Activated CD8-positive, alpha-beta T cell treated with anti-CD3 and anti-CD28 coated beads for 36 hours (primary cell): Measurements from ENCODE around the gene AK2. TPM values are rescaled to one million over a fixed set of nuclear protein-coding genes. Genes with fewer than 3 reads are reported as not detected.

ENCODE experiments used
- ATAC-seq: fragments of 200-7000 bp; cut with Tn5 transposase; one replicate; pipeline ENCODE4 v1.10.0; 2021; ENCODE audit warnings: mild to moderate bottlenecking, moderate library complexity
- CTCF ChIA-PET: fragments of 350-600 bp; sonication (Branson Sonifier 250); formaldehyde crosslinking; loops from one replicate; lab custom pipeline; 2021; ENCODE audit warnings: antibody characterized with exemption; lab: Charles Lee
- POLR2A ChIA-PET: fragments of 350-600 bp; sonication (Branson Sonifier 250); formaldehyde crosslinking; loops from one replicate; lab custom pipeline; 2021; ENCODE audit warnings: antibody characterized with exemption; lab: Charles Lee
- DNase-seq: peaks from one replicate; pipeline ENCODE4 v3.0.0-alpha.2; 2020
- H3K27ac Mint-ChIP-seq: one replicate; pipeline ENCODE4 v1.8.0; 2021; ENCODE audit warnings: mild to moderate bottlenecking, mixed read lengths
- H3K27me3 Mint-ChIP-seq: one replicate; pipeline ENCODE4 v1.8.0; 2021; ENCODE audit warnings: mixed read lengths
- H3K36me3 Mint-ChIP-seq: one replicate; pipeline ENCODE4 v1.8.0; 2021; ENCODE audit warnings: low read depth, mixed read lengths
- H3K4me1 Mint-ChIP-seq: one replicate; pipeline ENCODE4 v1.8.0; 2021; ENCODE audit warnings: low read depth, mixed read lengths
- H3K4me3 Mint-ChIP-seq: one replicate; pipeline ENCODE4 v1.8.0; 2021; ENCODE audit warnings: mild to moderate bottlenecking, moderate library complexity, mixed read lengths
- H3K9me3 Mint-ChIP-seq: one replicate; pipeline ENCODE4 v1.8.0; 2021; ENCODE audit warnings: mixed read lengths
- intact Hi-C: fragments of 100-400 bp; cut with micrococcal nuclease; formaldehyde crosslinking; loops from one replicate; pipeline ENCODE4 v1.10.0; 2022
- total RNA-seq, 2 experiments: library from RNA; stranded (reverse); gene quantifications; one replicate each; pipeline ENCODE4 v1.2.3, GENCODE V29; 2021
- TF ChIP-seq, protein P1 (sequence below): fragments of 200-600 bp; IDR thresholded peaks from one replicate; pipeline ENCODE4 v1.8.0; 2022; ENCODE audit warnings: antibody characterized with exemption, mild to moderate bottlenecking

AK2 gene
- total RNA-seq, 2 experiments from 2014 or later: 404 TPM

DNA sequence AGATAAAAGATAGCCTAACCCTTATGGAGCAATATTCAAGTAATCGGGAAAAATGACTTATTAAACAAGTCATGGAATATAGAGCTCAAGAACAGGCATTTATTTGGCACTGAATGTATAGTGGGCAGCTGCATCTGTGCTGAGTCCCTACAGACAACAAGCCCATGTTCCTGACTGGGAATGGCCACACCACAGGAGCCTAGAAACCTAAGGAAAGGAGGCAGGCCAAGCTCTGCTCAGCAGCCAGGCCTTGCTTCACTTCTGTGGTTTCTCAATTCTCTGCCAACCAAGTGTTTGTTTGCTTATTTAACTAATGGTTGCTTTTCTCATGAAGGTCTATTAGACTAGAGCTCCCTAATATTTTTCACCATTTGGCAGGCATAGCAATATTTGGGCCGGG lies 21.5 kb downstream of the AK2 start:
- TF ChIP-seq, protein P1, sequence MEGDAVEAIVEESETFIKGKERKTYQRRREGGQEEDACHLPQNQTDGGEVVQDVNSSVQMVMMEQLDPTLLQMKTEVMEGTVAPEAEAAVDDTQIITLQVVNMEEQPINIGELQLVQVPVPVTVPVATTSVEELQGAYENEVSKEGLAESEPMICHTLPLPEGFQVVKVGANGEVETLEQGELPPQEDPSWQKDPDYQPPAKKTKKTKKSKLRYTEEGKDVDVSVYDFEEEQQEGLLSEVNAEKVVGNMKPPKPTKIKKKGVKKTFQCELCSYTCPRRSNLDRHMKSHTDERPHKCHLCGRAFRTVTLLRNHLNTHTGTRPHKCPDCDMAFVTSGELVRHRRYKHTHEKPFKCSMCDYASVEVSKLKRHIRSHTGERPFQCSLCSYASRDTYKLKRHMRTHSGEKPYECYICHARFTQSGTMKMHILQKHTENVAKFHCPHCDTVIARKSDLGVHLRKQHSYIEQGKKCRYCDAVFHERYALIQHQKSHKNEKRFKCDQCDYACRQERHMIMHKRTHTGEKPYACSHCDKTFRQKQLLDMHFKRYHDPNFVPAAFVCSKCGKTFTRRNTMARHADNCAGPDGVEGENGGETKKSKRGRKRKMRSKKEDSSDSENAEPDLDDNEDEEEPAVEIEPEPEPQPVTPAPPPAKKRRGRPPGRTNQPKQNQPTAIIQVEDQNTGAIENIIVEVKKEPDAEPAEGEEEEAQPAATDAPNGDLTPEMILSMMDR: no peak
- H3K9me3 Mint-ChIP-seq: no peaks in the 10 kb centered on the region
- H3K36me3 Mint-ChIP-seq: peaks cover 75% of the 10 kb centered on the region
- ATAC-seq (no peak), DNase-seq (no peak)
- H3K27me3 Mint-ChIP-seq: no peaks in the 10 kb centered on the region
- ChIA-PET CTCF (interaction anchor here (0.9 to 1.5 kb wide), 2 partner anchors 39 to 50 kb away, joined by 3 to 4 read pairs; no protein-coding TSS in a partner anchor), POLR2A (interaction anchor here (0.6 to 2.0 kb wide), 4 partner anchors 10 to 1370 kb away, joined by 3 to 9 read pairs (median 4); partner anchors contain the start of gene PEF1)
- H3K4me1 Mint-ChIP-seq: peaks cover 22% of the 10 kb centered on the region
- intact Hi-C loops: no loop called here
- H3K27ac Mint-ChIP-seq: no peak overlapping the region
- no peak overlapping the region for H3K4me3 Mint-ChIP-seq

GRCh38 chr1:33014464-33015163 lies 22.1 kb downstream of the AK2 start:
- H3K27ac Mint-ChIP-seq: no peak overlapping the region
- POLR2A ChIA-PET: interaction anchor here (0.6 to 2.0 kb wide), 6 partner anchors 9 to 1370 kb away, joined by 3 to 9 read pairs (median 4); partner anchors contain the start of gene PEF1

GRCh38 chr1:33013791-33014190 lies 22.9 kb downstream of the AK2 start:
- ChIA-PET POLR2A (interaction anchor here (0.8 to 2.0 kb wide), 4 partner anchors 8 to 69 kb away, joined by 3 to 9 read pairs (median 4); no protein-coding TSS in a partner anchor), CTCF (no interaction called here)
- DNase-seq (no peak), ATAC-seq (no peak)
- TF ChIP-seq, protein P1: no peak
- Mint-ChIP-seq H3K4me3 (no peak overlapping the region), H3K27ac (no peak overlapping the region), H3K36me3 (peaks cover 70% of the 10 kb centered on the region), H3K27me3 (no peaks in the 10 kb centered on the region), H3K4me1 (peaks cover 12% of the 10 kb centered on the region), H3K9me3 (no peaks in the 10 kb centered on the region)
- intact Hi-C loops: no loop called here

More at GRCh38 chr1:33014464-33015163, 22.1 kb downstream of the AK2 start:
- CTCF ChIA-PET: interaction anchor here (0.9 to 1.5 kb wide), 2 partner anchors 40 to 49 kb away, joined by 3 to 4 read pairs; no protein-coding TSS in a partner anchor
- Mint-ChIP-seq H3K27me3 (no peaks in the 10 kb centered on the region), H3K9me3 (no peaks in the 10 kb centered on the region), H3K4me1 (peaks cover 20% of the 10 kb centered on the region), H3K4me3 (no peak overlapping the region), H3K36me3 (peaks cover 74% of the 10 kb centered on the region)
- DNase-seq: no peak
- no peak for ATAC-seq
- TF ChIP-seq, protein P1: no peak
- intact Hi-C loops: no loop called here

DNA sequence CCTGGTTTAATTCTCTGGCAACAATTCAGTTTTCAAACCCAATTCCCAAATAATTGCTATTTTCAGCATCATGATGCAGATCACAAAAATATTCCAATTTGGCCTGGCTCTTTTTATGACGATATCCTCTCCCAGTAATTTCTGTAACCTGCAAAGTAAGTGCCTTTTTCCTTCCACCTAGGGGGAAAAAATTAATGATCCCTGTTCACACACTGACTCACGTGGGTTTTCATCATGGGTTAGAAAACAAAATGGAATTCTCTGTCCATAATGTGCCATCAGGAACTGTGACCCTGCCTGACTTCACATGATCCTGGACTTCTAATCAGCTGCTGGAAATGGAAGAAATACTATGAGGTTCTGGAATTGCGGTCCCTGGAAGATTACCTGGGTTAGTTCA lies 24.5 kb downstream of the AK2 start:
- Mint-ChIP-seq H3K9me3 (no peaks in the 10 kb centered on the region), H3K27ac (no peak overlapping the region), H3K4me3 (no peak overlapping the region), H3K4me1 (peaks cover 2% of the 10 kb centered on the region), H3K36me3 (peaks cover 65% of the 10 kb centered on the region), H3K27me3 (no peaks in the 10 kb centered on the region)
- POLR2A ChIA-PET: interaction anchor here (0.9 kb wide), 1 partner anchor 71 kb away, joined by 3 read pairs; no protein-coding TSS in a partner anchor
- no peak for DNase-seq
- CTCF ChIA-PET: no interaction called here
- TF ChIP-seq, protein P1: no peak
- ATAC-seq: no peak
- intact Hi-C loops: no loop called here
